K562 (cell line): ENCODE measurements around the gene DHX29. TPM values are rescaled to one million over a fixed set of nuclear protein-coding genes. Genes with fewer than 3 reads are reported as not detected.

ENCODE experiments used
- CHD1 ChIP-seq: fragments of 200-600 bp; sonication (generic); IDR thresholded peaks from one replicate; pipeline ENCODE4 v1.6.1; 2012; ENCODE audit warnings: mild to moderate bottlenecking, moderate library complexity, low read length, inconsistent platforms
- EWSR1 ChIP-seq: fragments of 450-650 bp; IDR thresholded peaks from 2 replicates; pipeline ENCODE4 v1.6.1; 2018; ENCODE audit warnings: borderline replicate concordance, mild to moderate bottlenecking, low read depth, moderate library complexity; ENCODE audit not compliant: partially characterized antibody
- FOXK1 ChIP-seq: sonication (generic); formaldehyde crosslinking; IDR thresholded peaks from 2 replicates; pipeline ENCODE4 v1.8.0; 2022; ENCODE audit warnings: missing genetic modification reagents, mild to moderate bottlenecking, borderline replicate concordance
- NFIX ChIP-seq: fragments of 250-450 bp; sonication (Bioruptor Pico); IDR thresholded peaks from 2 replicates; pipeline ENCODE4 v1.4.0; 2020; ENCODE audit warnings: low read depth, mild to moderate bottlenecking, moderate library complexity
- TEAD2 ChIP-seq: fragments of 450-650 bp; IDR thresholded peaks from 2 replicates; pipeline ENCODE4 v1.6.1; 2016; ENCODE audit warnings: missing genetic modification characterization, control low read depth, missing compliant biosample characterization
- YBX1 ChIP-seq: fragments of 450-650 bp; IDR thresholded peaks from 2 replicates; pipeline ENCODE4 v1.7.1; 2016; ENCODE audit warnings: mild to moderate bottlenecking
- ZNF780A ChIP-seq: fragments of 250-450 bp; sonication (Bioruptor Pico); IDR thresholded peaks from 2 replicates; pipeline ENCODE4 v1.5.0; 2021; ENCODE audit warnings: mild to moderate bottlenecking
- polyA plus RNA-seq, 8 experiments: library from polyadenylated mRNA; depleted of rRNA in 4 of 8; stranded (reverse) in 5 of 8; unstranded in 3 of 8; fragments of >200 nt; fragmentation: Nextera tagmentation in 2 of 8; fragmentation: Illumina TruSeq in 1 of 8; extraction: Ambion mirVana in 2 of 8; extraction: Trizol in 1 of 8; gene quantifications; 2 replicates each; pipeline versions ENCODE4 v1.2.1 to v1.2.3, GENCODE V29; 2011 to 2014; ENCODE audit warnings: inconsistent platforms in 1 of 8, missing spikeins in 1 of 8
- total RNA-seq, 7 experiments: library from RNA; depleted of rRNA in 6 of 7; stranded (reverse); fragments of >200 nt in 6 of 7; fragmentation: Illumina TruSeq in 2 of 7; extraction: Trizol in 2 of 7; gene quantifications; 2 replicates each; pipeline versions ENCODE4 v1.2.1 to v1.2.3, GENCODE V29; 2011 to 2021; ENCODE audit warnings: low replicate concordance in 1 of 7
- TF ChIP-seq, protein P1 (sequence below): fragments of 250-450 bp; sonication (Bioruptor Pico); IDR thresholded peaks from 2 replicates; pipeline ENCODE4 v1.5.0; 2021; ENCODE audit warnings: mild to moderate bottlenecking, moderate library complexity
- TF ChIP-seq, protein P2 (sequence below): fragments of 250-450 bp; sonication (Bioruptor Pico); IDR thresholded peaks from 2 replicates; pipeline ENCODE4 v1.4.0; 2020; ENCODE audit warnings: mild to moderate bottlenecking
- TF ChIP-seq, protein P3 (sequence below): sonication (generic); formaldehyde crosslinking; IDR thresholded peaks from 2 replicates; pipeline ENCODE4 v1.8.1; 2023; ENCODE audit warnings: mild to moderate bottlenecking, missing genetic modification reagents
- TF ChIP-seq, protein P4 (sequence below): fragments of 250-450 bp; sonication (Bioruptor Pico); IDR thresholded peaks from 2 replicates; pipeline ENCODE4 v1.8.0; 2021; ENCODE audit warnings: mild to moderate bottlenecking, moderate library complexity
- TF ChIP-seq, protein P5 (sequence below), 3 experiments: fragments of 200-800 bp in 1 of 3; fragments of 250-450 bp in 1 of 3; fragments of 450-650 bp in 1 of 3; sonication (Bioruptor Pico) in 1 of 3; sonication (Bioruptor generic) in 1 of 3; formaldehyde crosslinking in 1 of 3; IDR thresholded peaks; 2 replicates each; pipeline versions ENCODE4 v1.6.1 to v1.8.0; 2016 to 2022; ENCODE audit warnings: mild to moderate bottlenecking in 2 of 3, missing genetic modification characterization in 2 of 3, missing compliant biosample characterization in 1 of 3, moderate library complexity in 1 of 3

Gene DHX29
- total and polyA plus RNA-seq, 9 of the 15 experiments (the other 6 are each of a cell fraction or from before 2014, with no cell fraction given) = 7.5 to 42.1 (median 25.0) TPM

DNA sequence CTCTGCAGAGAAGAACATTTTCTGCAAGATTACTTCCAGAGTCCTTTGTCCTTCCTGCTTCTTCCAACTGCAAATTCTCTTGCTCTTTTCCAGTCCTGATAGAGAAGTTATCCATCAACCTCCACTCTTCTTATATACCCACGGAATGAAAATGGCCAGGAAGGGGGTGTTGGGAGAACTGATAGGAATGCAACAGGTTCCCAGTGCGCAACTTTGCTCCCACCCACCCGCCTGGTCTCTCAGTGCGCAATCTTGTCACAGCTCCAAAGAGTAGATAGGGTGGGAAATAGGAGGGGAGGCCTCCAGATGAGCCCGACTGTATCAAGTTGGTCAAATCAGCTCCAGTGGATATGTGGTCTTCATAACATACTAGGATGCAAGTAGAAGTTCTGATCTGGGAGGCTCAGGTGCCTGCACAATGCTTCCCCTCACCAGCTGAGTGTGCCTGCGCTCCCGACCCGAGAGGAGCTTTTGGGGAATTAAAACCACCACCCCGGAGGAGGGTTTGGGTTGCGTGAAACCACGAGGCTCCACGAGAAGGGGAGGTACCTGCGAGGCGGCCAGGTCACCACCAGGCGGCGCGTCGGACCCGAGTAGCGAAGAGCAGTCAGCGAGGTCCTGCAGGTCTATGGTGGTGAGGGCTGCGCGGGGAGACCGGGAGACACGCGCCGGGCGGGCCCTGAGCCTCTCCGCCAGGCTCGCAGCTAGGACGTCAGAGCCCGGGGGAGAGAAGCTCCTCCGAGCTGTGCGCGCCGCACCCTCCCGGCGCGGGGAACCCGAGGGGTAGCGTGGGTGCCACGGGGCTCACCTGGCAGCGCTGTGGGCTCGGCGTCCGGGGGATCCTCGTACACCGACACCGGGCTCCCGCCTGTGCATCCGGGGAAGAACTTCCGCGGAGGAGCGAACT, 81.2 kb downstream of the DHX29 start (continued):
- TF ChIP-seq, protein P1, sequence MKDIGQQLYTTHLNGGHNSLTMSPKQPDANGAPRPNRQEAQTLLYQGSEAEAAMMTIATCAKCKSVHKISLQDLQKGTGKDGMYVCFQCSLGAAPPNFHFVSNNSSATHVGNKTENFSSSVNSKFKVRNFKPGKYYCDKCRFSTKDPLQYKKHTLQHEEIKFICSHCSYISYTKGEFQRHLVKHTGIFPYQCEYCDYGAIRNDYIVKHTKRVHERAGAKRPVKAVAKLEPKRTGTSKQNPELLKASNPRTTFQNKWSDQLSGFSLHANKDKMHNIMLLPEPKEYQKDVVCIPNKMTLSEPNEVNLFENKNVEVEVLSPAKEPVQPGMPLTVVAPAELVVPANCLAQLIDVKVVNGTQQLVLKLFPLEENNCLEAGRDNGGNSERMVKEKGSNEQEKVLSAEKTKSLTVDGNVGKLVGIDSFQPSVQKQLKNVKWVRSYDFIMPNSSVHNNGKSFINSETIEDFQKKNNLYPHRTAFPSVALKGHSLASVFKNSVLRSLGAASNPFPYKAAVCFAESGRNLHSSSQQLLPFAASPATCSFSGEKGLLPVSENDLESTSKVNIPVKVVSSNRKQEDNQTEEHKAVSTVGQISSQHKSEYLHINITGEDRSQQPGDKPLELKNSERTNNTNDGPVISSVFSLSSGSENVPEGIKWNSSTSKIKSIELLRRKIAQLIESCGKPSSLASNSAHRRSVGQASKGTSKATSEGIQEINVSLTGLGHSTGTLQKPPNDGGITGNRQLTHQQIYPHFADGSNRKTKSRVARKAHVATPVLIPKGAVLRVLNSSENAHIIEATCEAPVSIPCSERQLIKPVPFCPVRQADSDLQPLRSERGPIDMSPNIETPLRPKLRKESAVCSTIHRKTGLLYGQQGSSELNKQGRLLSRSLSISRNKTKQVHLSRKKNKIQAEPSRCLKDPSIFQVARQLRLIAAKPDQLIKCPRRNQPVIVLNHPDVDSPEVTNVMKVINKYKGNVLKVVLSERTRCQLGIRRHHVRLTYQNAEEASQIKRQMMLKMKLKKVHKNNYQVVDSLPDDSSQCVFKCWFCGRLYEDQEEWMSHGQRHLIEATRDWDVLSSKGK (CRISPR knock-in tag) = no peak
- TF ChIP-seq FOXK1 = 0 out of 2 replicates have a peak, but pooled peaks have one; percentile 39
- no peak for TF ChIP-seq TEAD2
- TF ChIP-seq, protein P2, sequence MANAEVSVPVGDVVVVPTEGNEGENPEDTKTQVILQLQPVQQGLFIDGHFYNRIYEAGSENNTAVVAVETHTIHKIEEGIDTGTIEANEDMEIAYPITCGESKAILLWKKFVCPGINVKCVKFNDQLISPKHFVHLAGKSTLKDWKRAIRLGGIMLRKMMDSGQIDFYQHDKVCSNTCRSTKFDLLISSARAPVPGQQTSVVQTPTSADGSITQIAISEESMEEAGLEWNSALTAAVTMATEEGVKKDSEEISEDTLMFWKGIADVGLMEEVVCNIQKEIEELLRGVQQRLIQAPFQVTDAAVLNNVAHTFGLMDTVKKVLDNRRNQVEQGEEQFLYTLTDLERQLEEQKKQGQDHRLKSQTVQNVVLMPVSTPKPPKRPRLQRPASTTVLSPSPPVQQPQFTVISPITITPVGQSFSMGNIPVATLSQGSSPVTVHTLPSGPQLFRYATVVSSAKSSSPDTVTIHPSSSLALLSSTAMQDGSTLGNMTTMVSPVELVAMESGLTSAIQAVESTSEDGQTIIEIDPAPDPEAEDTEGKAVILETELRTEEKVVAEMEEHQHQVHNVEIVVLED (CRISPR knock-in tag) = no peak
- TF ChIP-seq, protein P3, sequence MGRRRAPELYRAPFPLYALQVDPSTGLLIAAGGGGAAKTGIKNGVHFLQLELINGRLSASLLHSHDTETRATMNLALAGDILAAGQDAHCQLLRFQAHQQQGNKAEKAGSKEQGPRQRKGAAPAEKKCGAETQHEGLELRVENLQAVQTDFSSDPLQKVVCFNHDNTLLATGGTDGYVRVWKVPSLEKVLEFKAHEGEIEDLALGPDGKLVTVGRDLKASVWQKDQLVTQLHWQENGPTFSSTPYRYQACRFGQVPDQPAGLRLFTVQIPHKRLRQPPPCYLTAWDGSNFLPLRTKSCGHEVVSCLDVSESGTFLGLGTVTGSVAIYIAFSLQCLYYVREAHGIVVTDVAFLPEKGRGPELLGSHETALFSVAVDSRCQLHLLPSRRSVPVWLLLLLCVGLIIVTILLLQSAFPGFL (CRISPR knock-in tag) = no peak
- TF ChIP-seq, protein P4, sequence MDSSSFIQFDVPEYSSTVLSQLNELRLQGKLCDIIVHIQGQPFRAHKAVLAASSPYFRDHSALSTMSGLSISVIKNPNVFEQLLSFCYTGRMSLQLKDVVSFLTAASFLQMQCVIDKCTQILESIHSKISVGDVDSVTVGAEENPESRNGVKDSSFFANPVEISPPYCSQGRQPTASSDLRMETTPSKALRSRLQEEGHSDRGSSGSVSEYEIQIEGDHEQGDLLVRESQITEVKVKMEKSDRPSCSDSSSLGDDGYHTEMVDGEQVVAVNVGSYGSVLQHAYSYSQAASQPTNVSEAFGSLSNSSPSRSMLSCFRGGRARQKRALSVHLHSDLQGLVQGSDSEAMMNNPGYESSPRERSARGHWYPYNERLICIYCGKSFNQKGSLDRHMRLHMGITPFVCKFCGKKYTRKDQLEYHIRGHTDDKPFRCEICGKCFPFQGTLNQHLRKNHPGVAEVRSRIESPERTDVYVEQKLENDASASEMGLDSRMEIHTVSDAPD = no peak
- TF ChIP-seq, protein P5, sequence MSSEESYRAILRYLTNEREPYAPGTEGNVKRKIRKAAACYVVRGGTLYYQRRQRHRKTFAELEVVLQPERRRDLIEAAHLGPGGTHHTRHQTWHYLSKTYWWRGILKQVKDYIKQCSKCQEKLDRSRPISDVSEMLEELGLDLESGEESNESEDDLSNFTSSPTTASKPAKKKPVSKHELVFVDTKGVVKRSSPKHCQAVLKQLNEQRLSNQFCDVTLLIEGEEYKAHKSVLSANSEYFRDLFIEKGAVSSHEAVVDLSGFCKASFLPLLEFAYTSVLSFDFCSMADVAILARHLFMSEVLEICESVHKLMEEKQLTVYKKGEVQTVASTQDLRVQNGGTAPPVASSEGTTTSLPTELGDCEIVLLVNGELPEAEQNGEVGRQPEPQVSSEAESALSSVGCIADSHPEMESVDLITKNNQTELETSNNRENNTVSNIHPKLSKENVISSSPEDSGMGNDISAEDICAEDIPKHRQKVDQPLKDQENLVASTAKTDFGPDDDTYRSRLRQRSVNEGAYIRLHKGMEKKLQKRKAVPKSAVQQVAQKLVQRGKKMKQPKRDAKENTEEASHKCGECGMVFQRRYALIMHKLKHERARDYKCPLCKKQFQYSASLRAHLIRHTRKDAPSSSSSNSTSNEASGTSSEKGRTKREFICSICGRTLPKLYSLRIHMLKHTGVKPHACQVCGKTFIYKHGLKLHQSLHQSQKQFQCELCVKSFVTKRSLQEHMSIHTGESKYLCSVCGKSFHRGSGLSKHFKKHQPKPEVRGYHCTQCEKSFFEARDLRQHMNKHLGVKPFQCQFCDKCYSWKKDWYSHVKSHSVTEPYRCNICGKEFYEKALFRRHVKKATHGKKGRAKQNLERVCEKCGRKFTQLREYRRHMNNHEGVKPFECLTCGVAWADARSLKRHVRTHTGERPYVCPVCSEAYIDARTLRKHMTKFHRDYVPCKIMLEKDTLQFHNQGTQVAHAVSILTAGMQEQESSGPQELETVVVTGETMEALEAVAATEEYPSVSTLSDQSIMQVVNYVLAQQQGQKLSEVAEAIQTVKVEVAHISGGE (CRISPR knock-in tag; IDR thresholded peaks at IDR 0.05) = 0 out of 6 replicates have a peak, but pooled peaks of 1 of the 3 experiments have one; percentile 21
- no peak for TF ChIP-seq CHD1
- TF ChIP-seq YBX1 = no peak
- TF ChIP-seq ZNF780A (CRISPR knock-in tag) = no peak
- no peak for TF ChIP-seq NFIX (CRISPR knock-in tag)
- TF ChIP-seq EWSR1 = no peak
